Measurements from ENCODE around the gene IGF1R.

Gene IGF1R

DNA sequence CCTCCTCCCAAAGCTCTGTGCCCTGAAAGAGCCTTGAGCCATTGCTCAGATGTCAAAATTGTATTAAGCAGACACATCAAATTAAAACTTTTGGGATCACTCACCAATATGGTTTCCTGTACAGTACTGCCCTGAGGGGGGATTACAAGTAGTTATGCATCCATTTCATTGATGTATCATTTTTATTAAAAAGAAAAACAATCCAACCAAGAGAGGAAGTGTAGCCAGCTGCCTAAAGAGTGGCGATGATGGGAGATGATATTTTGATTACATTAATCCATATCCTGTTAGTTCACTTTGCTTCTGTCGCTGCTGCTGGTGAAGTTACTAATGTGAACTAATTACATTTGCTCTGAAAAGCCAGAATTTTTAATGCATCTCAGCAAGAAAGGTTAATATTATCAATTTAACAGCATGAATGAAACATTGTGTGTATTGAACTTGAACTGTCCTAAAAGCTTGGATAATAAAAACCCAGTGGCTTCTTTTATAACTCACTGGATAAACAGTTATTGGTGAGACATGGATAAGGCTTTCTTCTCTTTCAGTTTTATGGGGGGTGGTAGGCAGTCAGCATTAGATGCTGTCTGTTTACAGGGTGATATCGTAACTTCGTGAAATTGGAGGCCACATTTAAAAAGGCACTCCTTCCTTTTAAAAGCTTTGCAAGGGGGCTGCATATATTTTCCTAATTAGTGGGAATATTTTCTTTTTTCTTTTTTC lies 87.7 kb downstream of the IGF1R start:
- DNase-seq (ENCODE audit: extremely low spot score) = no peak
- TF ChIP-seq CTCF (IDR thresholded peaks at IDR 0.05; ENCODE audit: control extremely low read depth, extremely low read depth, low read depth, missing control alignments) = no peak
- CTCF ChIA-PET = interaction anchor here (1.0 to 1.2 kb wide), 2 partner anchors 43 to 45 kb away, joined by 3 to 4 read pairs; no protein-coding TSS in a partner anchor
- POLR2A ChIA-PET = no interaction called here

GRCh38 chr15:98737159-98737558 lies 88.8 kb downstream of the IGF1R start:
- no peak for DNase-seq (ENCODE audit: extremely low spot score)
- POLR2A ChIA-PET = no interaction called here
- CTCF ChIA-PET = interaction anchor here (0.8 to 1.0 kb wide), 2 partner anchors 16 to 44 kb away, joined by 3 read pairs; no protein-coding TSS in a partner anchor
- TF ChIP-seq CTCF (IDR thresholded peaks at IDR 0.05; ENCODE audit: control extremely low read depth, extremely low read depth, low read depth, missing control alignments) = no peak

- ChIA-PET POLR2A (no interaction called here), CTCF (interaction anchor here (0.8 to 1.4 kb wide), 2 partner anchors 16 to 331 kb away, joined by 3 read pairs; no protein-coding TSS in a partner anchor)
Measured at GRCh38 chr15:98737721-98738120, 89.4 kb downstream of the IGF1R start.

GRCh38 chr15:98738689-98739401 lies 90.5 kb downstream of the IGF1R start:
- ChIA-PET POLR2A (no interaction called here), CTCF (interaction anchor here (1.4 kb wide), 1 partner anchor 330 kb away, joined by 3 read pairs; no protein-coding TSS in a partner anchor)
- no peak for DNase-seq (ENCODE audit: extremely low spot score)
- TF ChIP-seq CTCF (IDR thresholded peaks at IDR 0.05; ENCODE audit: control extremely low read depth, extremely low read depth, low read depth, missing control alignments) = no peak

More at GRCh38 chr15:98737721-98738120, 89.4 kb downstream of the IGF1R start:
- TF ChIP-seq CTCF (IDR thresholded peaks at IDR 0.05; ENCODE audit: control extremely low read depth, extremely low read depth, low read depth, missing control alignments) = no peak
- DNase-seq (ENCODE audit: extremely low spot score) = no peak

- no peak for TF ChIP-seq CTCF (IDR thresholded peaks at IDR 0.05; ENCODE audit: control extremely low read depth, extremely low read depth, low read depth, missing control alignments)
- ChIA-PET CTCF (interaction anchor here (1.1 to 1.6 kb wide), 2 partner anchors 20 to 52 kb away, joined by 3 read pairs; no protein-coding TSS in a partner anchor), POLR2A (no interaction called here)
- DNase-seq (ENCODE audit: extremely low spot score) = no peak
Measured at GRCh38 chr15:98740295-98740694, 92.0 kb downstream of the IGF1R start.

DNA sequence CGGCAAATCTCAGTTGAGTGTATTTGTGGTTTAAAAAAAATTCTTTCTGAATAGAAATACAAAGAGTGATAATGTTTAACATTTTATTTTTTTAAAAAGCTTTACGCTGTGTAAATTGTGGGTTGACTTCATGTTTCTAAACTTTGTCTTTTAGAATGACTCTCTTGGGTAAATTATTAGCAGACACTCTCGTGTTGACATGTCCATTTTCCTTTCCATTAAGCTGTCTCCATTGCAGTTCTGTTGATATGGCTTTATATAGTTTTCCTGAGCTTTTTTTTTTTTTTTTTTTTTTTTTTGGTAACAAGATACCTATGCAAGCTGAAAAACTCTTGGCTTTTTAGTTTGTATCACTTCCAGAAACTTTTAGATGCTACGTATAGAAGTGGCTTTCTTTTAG lies 92.6 kb downstream of the IGF1R start:
- ChIA-PET CTCF (interaction anchor here (1.1 to 1.6 kb wide), 2 partner anchors 20 to 51 kb away, joined by 3 read pairs; no protein-coding TSS in a partner anchor), POLR2A (no interaction called here)
- TF ChIP-seq CTCF (IDR thresholded peaks at IDR 0.05; ENCODE audit: control extremely low read depth, extremely low read depth, low read depth, missing control alignments) = no peak
- no peak for DNase-seq (ENCODE audit: extremely low spot score)

Measured in GM10248 (cell line).